ENCODE results near the gene FTO. TPM values are rescaled to one million over a fixed set of nuclear protein-coding genes. Genes with fewer than 3 reads are reported as not detected.

The FTO gene
- total RNA-seq, 1 donor from 2014 or later = 75.6 TPM

DNA sequence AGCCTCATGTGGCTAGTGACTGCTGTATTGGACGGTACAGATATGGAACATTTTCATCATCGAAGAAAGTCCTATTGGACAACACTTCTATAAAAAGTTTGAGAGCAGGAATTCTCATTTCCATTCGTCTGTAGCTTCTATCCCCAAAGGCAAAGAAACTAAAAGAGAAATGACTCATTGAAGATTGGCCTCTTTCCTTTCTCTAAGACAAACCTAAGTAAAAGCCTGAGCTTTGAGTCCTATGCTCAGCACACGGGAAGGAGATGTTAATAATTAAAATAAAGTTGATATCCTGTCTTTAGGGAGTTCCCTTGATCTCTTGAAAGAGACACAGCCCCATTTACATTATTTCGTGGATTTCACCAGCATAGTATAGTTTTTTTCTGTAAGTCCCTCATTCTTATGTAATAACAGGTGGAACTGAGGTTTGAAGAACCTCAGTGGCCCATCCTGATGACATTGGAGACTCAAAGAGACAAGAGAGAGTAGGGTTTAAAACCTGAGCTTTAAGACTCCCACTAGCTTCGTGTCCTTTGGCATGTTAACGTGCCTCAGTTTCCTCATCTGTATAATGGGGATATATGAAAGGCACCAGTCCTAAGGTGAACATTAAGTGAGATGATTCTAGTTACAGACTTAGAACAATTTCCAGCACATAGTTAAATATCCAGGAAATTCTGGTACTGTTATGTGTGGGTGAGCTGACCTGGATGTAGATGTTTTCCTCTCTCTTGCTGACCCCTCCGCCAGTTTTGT, 408.7 kb downstream of the FTO start:
- Histone ChIP-seq H3K27ac (no peak overlapping the region), H3K36me3 (peaks cover 27% of the 10 kb centered on the region), H3K27me3 (no peaks in the 10 kb centered on the region), H3K9me3 (no peaks in the 10 kb centered on the region), H3K4me3 (no peak overlapping the region), H3K4me1 (no peaks in the 10 kb centered on the region)
- intact Hi-C loops (cut with DNase I) = no loop called here
- no peak for DNase-seq
- ATAC-seq = no peak
- TF ChIP-seq, protein P1, sequence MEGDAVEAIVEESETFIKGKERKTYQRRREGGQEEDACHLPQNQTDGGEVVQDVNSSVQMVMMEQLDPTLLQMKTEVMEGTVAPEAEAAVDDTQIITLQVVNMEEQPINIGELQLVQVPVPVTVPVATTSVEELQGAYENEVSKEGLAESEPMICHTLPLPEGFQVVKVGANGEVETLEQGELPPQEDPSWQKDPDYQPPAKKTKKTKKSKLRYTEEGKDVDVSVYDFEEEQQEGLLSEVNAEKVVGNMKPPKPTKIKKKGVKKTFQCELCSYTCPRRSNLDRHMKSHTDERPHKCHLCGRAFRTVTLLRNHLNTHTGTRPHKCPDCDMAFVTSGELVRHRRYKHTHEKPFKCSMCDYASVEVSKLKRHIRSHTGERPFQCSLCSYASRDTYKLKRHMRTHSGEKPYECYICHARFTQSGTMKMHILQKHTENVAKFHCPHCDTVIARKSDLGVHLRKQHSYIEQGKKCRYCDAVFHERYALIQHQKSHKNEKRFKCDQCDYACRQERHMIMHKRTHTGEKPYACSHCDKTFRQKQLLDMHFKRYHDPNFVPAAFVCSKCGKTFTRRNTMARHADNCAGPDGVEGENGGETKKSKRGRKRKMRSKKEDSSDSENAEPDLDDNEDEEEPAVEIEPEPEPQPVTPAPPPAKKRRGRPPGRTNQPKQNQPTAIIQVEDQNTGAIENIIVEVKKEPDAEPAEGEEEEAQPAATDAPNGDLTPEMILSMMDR (IDR thresholded peaks at IDR 0.05) = no peak

DNA sequence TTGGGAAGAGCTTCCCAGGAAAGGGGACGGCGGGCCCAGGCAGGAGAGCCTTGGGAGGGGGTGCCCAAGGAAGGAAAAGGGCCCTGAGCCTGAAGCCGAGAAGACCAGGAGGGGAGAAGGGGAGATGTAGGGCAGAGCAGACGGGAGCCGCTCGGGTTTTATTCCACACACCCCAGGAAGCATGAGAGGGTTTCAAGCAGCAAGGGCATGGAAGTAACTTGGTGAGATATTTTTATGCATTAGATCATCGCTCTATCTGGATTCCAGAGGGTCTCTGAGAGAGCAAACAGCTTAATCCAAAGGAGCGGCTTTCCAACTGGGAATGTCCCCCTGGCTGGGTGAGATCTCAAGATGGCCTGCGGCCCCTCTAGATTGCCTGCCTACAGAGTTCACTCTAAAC, 411.6 kb downstream of the FTO start:
- no peak for DNase-seq
- Histone ChIP-seq H3K4me1 (no peaks in the 10 kb centered on the region), H3K27ac (no peak overlapping the region), H3K4me3 (no peak overlapping the region), H3K36me3 (peaks cover 27% of the 10 kb centered on the region), H3K27me3 (no peaks in the 10 kb centered on the region), H3K9me3 (no peaks in the 10 kb centered on the region)
- TF ChIP-seq, protein P1 (IDR thresholded peaks at IDR 0.05) = no peak
- intact Hi-C loops (cut with DNase I) = no loop called here
- peak; percentile 11 for ATAC-seq

DNA sequence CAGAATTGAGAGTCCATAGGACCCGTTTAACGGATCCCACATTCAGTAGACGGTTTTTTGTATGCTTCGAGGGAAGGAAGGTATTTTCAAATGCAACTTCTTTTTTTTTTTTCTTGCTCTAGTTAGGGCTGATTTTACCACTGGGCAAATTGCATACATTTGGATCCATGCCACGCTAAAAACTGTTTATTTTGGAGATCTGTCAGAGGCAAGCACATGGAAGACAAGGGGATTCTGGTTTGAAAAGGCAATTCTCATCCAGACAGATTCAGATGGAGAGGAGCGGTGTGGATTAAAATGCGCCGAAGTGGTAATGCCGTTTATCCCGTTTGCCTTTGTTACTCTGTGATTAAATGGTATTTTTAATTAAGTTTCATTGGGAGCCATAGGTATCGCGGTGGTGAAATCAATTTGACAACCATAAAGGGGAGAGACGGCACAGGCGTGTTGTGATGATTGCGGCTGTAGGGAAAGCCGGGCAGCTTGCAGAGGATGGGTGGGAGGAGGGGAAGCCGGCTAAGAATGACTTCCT, 412.2 kb downstream of the FTO start:
- intact Hi-C loops (cut with DNase I) = no loop called here
- Histone ChIP-seq H3K9me3 (no peaks in the 10 kb centered on the region), H3K27ac (no peak overlapping the region), H3K27me3 (no peaks in the 10 kb centered on the region), H3K36me3 (peaks cover 27% of the 10 kb centered on the region), H3K4me1 (no peaks in the 10 kb centered on the region), H3K4me3 (no peak overlapping the region)
- ATAC-seq (no peak), DNase-seq (no peak)
- TF ChIP-seq, protein P1 (IDR thresholded peaks at IDR 0.05) = no peak

DNA sequence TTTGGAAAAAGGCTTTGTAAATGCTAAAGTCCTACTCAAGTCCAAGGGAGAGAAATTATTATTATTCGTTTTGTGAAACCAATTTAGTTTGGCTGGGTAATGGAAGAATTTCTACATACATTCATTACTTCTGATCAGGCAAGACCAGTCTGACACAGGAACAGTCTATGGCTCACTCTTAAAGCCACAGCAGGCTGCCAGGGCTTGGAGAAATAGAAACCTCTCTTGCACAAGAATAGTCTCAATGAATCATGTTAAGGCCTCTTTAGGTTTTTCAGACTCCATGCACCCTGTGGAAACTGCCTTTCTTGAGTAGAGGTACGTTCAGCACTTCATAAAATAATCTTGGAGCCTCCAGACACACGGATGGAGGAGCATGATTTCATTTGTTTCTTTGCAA, 414.9 kb downstream of the FTO start:
- Histone ChIP-seq H3K4me1 (no peaks in the 10 kb centered on the region), H3K27ac (no peak overlapping the region), H3K9me3 (no peaks in the 10 kb centered on the region), H3K27me3 (no peaks in the 10 kb centered on the region), H3K4me3 (no peak overlapping the region), H3K36me3 (peaks cover 7% of the 10 kb centered on the region)
- intact Hi-C loops (cut with DNase I) = no loop called here
- TF ChIP-seq, protein P1 (IDR thresholded peaks at IDR 0.05) = no peak
- ATAC-seq (no peak), DNase-seq (no peak)

DNA sequence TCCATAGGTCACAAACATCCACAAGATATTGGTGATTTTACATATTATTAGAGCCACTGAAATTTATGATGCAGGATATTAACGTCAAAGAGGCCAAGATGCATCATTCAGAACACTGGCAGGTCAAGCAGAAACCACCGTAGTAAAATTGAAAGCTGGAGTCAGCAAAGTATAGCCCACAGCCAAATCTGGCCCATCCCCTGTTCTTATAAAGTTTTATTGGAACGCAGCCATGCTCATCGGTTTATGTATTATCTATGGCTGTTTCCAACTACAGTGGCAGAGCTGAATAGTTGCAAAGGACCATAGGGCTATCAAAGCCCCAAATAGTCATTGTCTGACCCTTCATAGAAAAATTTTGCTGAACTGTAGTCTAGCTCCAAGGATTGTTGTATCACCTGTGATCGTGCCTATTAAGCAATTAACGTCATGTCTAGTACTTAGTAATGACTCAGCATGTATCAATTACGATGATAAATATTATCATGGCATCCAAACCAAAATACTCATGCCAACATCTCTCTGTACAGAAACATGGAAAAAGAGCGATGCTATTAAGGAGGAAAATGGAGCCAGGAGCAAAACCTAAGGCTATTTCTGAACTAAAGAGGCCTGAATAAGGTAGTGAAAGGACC, 417.0 kb downstream of the FTO start:
- Histone ChIP-seq H3K4me1 (no peaks in the 10 kb centered on the region), H3K27ac (no peak overlapping the region), H3K9me3 (no peaks in the 10 kb centered on the region), H3K27me3 (no peaks in the 10 kb centered on the region), H3K4me3 (no peak overlapping the region), H3K36me3 (no peaks in the 10 kb centered on the region)
- DNase-seq (no peak), ATAC-seq (no peak)
- intact Hi-C loops (cut with DNase I) = no loop called here
- TF ChIP-seq, protein P1 (IDR thresholded peaks at IDR 0.05) = no peak

Data from upper lobe of right lung (tissue), 1 donor.